ENCODE results near the gene DISP3.

Gene DISP3

DNA sequence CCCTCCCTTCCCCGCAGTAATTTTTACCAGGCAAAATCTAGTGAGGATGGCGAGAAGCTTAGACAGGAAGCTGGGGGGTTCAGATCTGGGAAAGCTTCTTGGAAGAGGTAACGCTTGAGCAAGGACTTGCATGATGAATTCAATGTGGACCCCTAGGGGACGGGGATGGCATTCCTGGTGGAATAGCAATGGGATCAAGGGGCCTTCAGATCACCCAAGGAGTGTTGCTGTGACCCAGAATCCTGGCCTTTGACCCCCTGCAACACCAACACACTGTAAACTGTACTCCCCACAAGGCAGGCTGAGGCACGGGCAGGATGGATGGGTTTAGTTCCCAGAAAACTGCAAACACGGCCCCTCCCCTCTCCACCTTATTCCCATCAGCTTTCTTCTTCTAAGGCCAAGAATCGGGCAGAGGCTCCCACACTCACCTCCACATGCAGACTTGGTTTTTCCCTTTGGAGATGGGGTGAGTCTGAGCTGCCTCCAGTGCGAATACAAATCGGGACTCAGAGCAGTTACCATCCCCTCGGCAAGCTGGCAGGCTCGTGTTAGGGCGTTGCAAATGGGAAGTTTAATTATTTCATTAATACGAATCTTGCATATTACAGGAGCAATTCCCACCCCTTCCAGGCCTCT is 20.1 kb downstream of the DISP3 start:
- no peak for DNase-seq (ENCODE audit: low spot score)
- TF ChIP-seq CTCF (IDR thresholded peaks at IDR 0.05; ENCODE audit: extremely low read depth, insufficient read depth, missing control alignments), result no peak
- in situ Hi-C loops (cut with MboI; ENCODE audit: low pct_unique_long_range_greater_than_20kb, low sequenced_read_pairs, unreplicated experiment), result no loop called here

DNA sequence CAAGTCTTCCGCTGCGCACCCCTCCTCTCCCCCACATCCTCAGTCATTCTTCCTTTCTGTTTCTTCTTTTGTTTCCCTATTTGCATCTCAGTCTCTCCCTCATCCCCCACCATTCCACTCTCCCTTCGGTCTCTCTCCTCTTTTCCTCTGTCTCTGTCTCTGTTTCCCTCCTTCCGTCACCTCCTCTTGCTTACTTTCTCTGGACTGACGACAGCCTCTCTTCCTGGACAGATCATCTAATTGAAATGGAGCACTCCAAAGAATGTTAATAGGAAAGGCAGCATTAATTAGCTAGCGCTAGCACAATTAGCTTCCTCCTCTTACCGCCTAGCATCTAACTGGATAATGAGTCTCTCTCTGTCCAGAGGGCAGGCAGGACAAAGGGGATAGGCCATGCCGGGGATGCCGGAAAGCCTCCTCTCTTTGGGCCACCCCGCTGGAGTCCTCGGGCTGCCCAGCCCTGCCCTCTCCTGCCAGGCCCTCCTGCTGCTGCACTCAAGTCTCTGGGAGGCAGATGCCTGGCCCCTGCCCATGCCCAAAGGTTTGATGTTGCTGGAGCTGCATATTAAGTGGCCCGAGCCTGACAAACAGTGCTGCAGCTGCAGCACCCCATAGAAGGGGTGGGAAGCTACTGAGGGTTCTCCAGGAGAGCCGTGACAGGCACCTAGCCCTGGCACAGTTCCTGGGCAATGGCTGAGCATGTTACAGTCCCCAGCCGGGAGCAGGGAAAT is 20.8 kb downstream of the DISP3 start:
- DNase-seq (ENCODE audit: low spot score), result no peak
- TF ChIP-seq CTCF (IDR thresholded peaks at IDR 0.05; ENCODE audit: extremely low read depth, insufficient read depth, missing control alignments), result no peak
- in situ Hi-C loops (cut with MboI; ENCODE audit: low pct_unique_long_range_greater_than_20kb, low sequenced_read_pairs, unreplicated experiment), result no loop called here

GRCh38 chr1:11500881-11501280 is 21.9 kb downstream of the DISP3 start:
- no peak for DNase-seq (ENCODE audit: low spot score)
- in situ Hi-C loops (cut with MboI; ENCODE audit: low pct_unique_long_range_greater_than_20kb, low sequenced_read_pairs, unreplicated experiment), result no loop called here
- no peak for TF ChIP-seq CTCF (IDR thresholded peaks at IDR 0.05; ENCODE audit: extremely low read depth, insufficient read depth, missing control alignments)

- no peak for TF ChIP-seq CTCF (IDR thresholded peaks at IDR 0.05; ENCODE audit: extremely low read depth, insufficient read depth, missing control alignments)
- in situ Hi-C loops (cut with MboI; ENCODE audit: low pct_unique_long_range_greater_than_20kb, low sequenced_read_pairs, unreplicated experiment), result no loop called here
- DNase-seq (ENCODE audit: low spot score), result no peak
Observed at GRCh38 chr1:11501491-11501897, 22.5 kb downstream of the DISP3 start.

DNA sequence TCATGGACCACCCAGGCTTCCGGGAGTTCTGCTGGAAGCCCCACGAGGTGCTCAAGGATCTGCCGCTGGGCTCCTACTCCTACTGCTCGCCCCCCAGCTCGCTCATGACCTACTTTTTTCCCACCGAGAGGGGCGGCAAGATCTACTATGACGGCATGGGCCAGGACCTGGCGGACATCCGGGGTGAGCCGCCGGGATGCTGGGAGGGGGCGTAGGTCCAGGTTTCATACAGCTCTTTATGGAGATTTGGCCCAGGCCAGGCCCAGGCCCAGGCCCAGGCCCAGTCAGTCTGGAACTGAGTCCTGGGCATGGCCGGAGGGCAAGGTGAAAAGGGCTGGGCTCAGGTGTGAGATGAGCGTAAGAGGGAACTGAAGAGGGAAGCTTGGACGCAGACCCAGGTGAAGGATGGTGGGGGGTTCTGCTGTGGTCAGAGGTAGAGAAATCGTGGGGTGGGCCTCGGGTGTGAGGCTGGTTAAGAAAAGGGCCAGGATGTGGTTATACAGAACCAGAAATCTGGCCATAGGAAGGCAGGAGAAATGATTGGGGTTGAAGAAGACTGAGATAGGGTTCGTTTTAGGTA is 23.0 kb downstream of the DISP3 start:
- no peak for DNase-seq (ENCODE audit: low spot score)
- in situ Hi-C loops (cut with MboI; ENCODE audit: low pct_unique_long_range_greater_than_20kb, low sequenced_read_pairs, unreplicated experiment), result no loop called here
- no peak for TF ChIP-seq CTCF (IDR thresholded peaks at IDR 0.05; ENCODE audit: extremely low read depth, insufficient read depth, missing control alignments)

DNA sequence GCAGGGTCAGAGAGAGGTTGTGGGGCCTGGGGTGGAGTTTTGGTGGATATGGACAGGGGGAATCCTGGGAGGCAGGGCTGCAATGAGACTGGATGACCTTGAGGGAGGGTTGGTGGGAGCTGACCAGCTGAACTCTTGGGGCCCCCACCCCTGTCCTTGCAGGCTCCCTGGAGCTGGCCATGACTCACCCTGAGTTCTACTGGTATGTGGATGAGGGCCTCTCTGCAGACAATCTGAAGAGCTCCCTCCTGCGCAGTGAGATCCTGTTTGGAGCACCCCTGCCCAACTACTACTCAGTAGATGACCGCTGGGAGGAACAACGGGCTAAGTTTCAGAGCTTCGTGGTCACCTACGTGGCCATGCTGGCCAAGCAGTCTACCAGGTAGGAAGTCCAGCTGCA is 23.6 kb downstream of the DISP3 start:
- TF ChIP-seq CTCF (IDR thresholded peaks at IDR 0.05; ENCODE audit: extremely low read depth, insufficient read depth, missing control alignments), result no peak
- in situ Hi-C loops (cut with MboI; ENCODE audit: low pct_unique_long_range_greater_than_20kb, low sequenced_read_pairs, unreplicated experiment), result no loop called here
- no peak for DNase-seq (ENCODE audit: low spot score)

Data from GM13977 (cell line).